Measurements from ENCODE around the gene PPA1.

Gene PPA1

DNA sequence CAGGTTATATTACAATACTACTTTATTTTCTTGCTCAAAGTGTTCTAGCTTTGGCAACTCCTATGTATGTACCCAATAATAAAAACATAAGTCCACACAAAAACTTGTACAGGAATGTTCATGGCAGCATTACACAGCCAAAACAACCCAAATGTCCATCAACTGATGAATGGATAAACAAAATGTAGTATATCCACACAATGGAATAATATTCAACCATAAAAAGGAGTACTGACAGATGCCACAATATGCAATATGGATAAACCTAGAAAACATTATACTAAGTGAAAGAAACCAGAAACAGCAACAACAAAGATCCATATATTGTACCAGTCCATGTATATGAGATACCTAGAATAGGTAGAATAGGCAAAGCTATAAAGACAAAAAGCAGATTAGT, 21.0 kb downstream of the PPA1 start:
- no peak overlapping the region for H3K9ac ChIP-seq (ENCODE audit: low read length)
- peaks cover 49% of the 10 kb centered on the region for H3K36me3 ChIP-seq (ENCODE audit: low read length)
- no peak overlapping the region for H3K4me2 ChIP-seq (ENCODE audit: low read depth, low read length, poor library complexity, severe bottlenecking)
- H3F3A ChIP-seq (ENCODE audit: insufficient read depth), result 0 out of 2 replicates have a peak, but pooled peaks cover 3% of the 10 kb centered on the region
- no peaks in the 10 kb centered on the region for H3K9me2 ChIP-seq (replicated peaks; ENCODE audit: insufficient read depth, low read length)
- no peaks in the 10 kb centered on the region for H4K20me1 ChIP-seq (ENCODE audit: low read depth, low read length)
- no peaks in the 10 kb centered on the region for H3K27me3 ChIP-seq (ENCODE audit: low read length)
- H3K4me3 ChIP-seq (ENCODE audit: insufficient read depth, low read length, poor library complexity, severe bottlenecking), result no peak overlapping the region
- H3K79me2 ChIP-seq (ENCODE audit: insufficient read depth, low read length), result no peaks in the 10 kb centered on the region
- TF ChIP-seq EZH2phosphoT487 (conservative IDR thresholded peaks at IDR 0.05; ENCODE audit: low read length) (no peak), CTCF (IDR thresholded peaks at IDR 0.05; ENCODE audit: insufficient read depth, low read length, poor library complexity, severe bottlenecking) (no peak)
- H3K9me3 ChIP-seq (ENCODE audit: insufficient read depth, low read length), result no peaks in the 10 kb centered on the region
- H2AFZ ChIP-seq (ENCODE audit: low read depth, low read length, severe bottlenecking), result no peak overlapping the region
- H3K27ac ChIP-seq (ENCODE audit: low read depth, low read length), result no peak overlapping the region

- Histone ChIP-seq H3K79me2 (ENCODE audit: insufficient read depth, low read length) (no peaks in the 10 kb centered on the region), H3K9ac (ENCODE audit: low read length) (no peak overlapping the region), H3K36me3 (ENCODE audit: low read length) (peaks cover 40% of the 10 kb centered on the region), H3K4me2 (ENCODE audit: low read depth, low read length, poor library complexity, severe bottlenecking) (no peak overlapping the region), H3K27ac (ENCODE audit: low read depth, low read length) (no peak overlapping the region), H3K4me3 (ENCODE audit: insufficient read depth, low read length, poor library complexity, severe bottlenecking) (no peak overlapping the region), H3F3A (ENCODE audit: insufficient read depth) (0 out of 2 replicates have a peak, but pooled peaks cover 7% of the 10 kb centered on the region), H3K27me3 (ENCODE audit: low read length) (no peaks in the 10 kb centered on the region), H3K9me3 (ENCODE audit: insufficient read depth, low read length) (no peaks in the 10 kb centered on the region), H4K20me1 (ENCODE audit: low read depth, low read length) (no peaks in the 10 kb centered on the region), H2AFZ (ENCODE audit: low read depth, low read length, severe bottlenecking) (no peak overlapping the region), H3K9me2 (replicated peaks; ENCODE audit: insufficient read depth, low read length) (no peaks in the 10 kb centered on the region)
- no peak for TF ChIP-seq CTCF (IDR thresholded peaks at IDR 0.05; ENCODE audit: insufficient read depth, low read length, poor library complexity, severe bottlenecking)
Measured at GRCh38 chr10:70206762-70207161, 26.5 kb downstream of the PPA1 start.

GRCh38 chr10:70201105-70201504, 32.1 kb downstream of the PPA1 start:
- H3F3A ChIP-seq (ENCODE audit: insufficient read depth), result peaks cover 17% of the 10 kb centered on the region
- no peak overlapping the region for H2AFZ ChIP-seq (ENCODE audit: low read depth, low read length, severe bottlenecking)
- peaks cover 39% of the 10 kb centered on the region; the same call in 1 of the 2 replicates for H3K36me3 ChIP-seq (ENCODE audit: low read length)
- H3K27me3 ChIP-seq (ENCODE audit: low read length), result no peaks in the 10 kb centered on the region
- TF ChIP-seq EZH2phosphoT487 (conservative IDR thresholded peaks at IDR 0.05; ENCODE audit: low read length) (no peak), CTCF (IDR thresholded peaks at IDR 0.05; ENCODE audit: insufficient read depth, low read length, poor library complexity, severe bottlenecking) (no peak)
- H3K4me2 ChIP-seq (ENCODE audit: low read depth, low read length, poor library complexity, severe bottlenecking), result no peak overlapping the region
- H3K27ac ChIP-seq (ENCODE audit: low read depth, low read length), result no peak overlapping the region
- no peaks in the 10 kb centered on the region for H3K9me2 ChIP-seq (replicated peaks; ENCODE audit: insufficient read depth, low read length)
- no peak overlapping the region for H3K4me3 ChIP-seq (ENCODE audit: insufficient read depth, low read length, poor library complexity, severe bottlenecking)
- H3K9me3 ChIP-seq (ENCODE audit: insufficient read depth, low read length), result no peaks in the 10 kb centered on the region
- H3K9ac ChIP-seq (ENCODE audit: low read length), result no peak overlapping the region
- H3K79me2 ChIP-seq (ENCODE audit: insufficient read depth, low read length), result no peaks in the 10 kb centered on the region
- no peaks in the 10 kb centered on the region for H4K20me1 ChIP-seq (ENCODE audit: low read depth, low read length)
